GM21723 (cell line): ENCODE results near the gene MAST4.
A peak's percentile ranks its signal among the peaks of the same experiment; 100 is the strongest.

Source experiments
- ATAC-seq: cut with Tn5 transposase; IDR thresholded peaks from one replicate; pipeline ENCODE4 v1.9.1; 2021; ENCODE audit warnings: mild to moderate bottlenecking, moderate library complexity; ENCODE audit not compliant: unreplicated experiment

MAST4 gene

DNA sequence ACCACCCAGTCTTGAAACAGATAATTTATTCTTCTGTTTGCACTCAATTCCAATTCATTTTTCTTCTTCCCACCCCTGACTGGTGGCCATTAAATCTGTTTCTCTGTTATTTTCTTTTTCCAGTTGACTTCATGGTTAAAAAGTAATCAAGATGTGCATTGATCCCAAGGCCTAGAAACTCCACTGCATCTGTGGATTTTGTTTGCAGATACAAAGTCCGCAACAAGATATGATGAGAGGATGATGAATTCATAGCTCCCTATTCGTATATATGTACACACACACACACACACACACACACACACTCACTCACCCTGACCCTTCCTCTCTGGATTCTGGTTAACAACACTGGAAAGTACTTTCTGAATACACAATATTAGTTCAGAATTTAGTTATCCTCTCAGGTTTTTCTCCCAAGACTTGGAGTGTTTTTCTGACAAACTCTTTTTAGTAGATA lies 548.0 kb downstream of the MAST4 start:
- no peak for ATAC-seq

DNA sequence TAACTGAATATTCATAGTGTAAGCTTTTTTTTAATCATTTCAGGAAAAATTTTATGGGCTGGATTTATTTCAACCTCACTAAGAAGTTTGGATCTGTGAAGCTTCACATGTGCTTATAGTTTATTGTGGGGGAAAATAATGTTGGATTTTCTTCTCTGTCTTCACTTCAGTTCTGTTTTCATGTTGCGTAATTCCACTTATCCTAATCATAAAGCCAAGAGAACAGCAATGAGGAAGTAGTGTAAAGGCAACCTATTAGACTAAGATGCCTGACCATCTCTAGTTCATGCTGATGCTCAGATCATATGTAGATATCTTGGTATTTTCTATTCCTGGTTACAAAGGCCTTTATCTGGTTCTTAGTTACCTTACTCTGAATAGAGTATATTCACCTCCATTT lies 550.4 kb downstream of the MAST4 start:
- no peak for ATAC-seq

DNA sequence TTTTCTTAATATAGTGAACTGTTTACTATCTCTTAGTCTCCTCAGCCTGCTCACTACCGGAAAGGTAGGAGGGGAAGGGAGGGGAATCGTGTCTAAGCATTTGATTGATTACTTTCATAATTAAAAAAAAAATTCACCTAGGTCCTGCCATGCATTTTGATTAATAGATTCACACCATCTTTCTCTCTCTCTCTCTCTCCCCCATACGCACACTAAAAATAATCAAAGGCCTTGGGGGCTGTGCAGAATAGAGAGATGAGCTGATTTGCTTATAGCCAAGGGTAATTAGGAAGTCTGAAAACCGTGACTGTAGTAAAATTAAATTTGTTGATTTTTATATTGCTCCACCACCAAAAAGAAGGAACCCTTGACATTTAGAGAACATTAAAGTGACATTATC lies 550.8 kb downstream of the MAST4 start:
- no peak for ATAC-seq

DNA sequence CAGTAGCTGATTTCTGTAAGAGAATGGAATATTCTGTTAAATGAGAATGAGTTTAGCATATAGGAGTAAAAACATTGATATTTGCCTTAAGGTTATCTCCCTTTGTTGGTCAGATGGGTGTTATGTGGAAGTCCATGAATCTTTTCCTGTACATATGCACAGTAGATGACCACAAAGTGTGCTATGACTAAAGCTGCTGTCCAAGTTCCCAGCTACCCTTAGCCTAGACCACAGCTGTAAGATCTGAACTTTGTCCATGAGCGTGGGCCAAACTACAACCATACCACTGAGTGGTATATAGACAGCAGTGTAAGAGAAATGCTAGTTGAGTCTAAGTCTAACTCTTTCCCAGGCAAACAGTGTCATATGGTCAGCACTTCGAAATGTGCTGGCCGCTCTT lies 551.6 kb downstream of the MAST4 start:
- ATAC-seq, result no peak

DNA sequence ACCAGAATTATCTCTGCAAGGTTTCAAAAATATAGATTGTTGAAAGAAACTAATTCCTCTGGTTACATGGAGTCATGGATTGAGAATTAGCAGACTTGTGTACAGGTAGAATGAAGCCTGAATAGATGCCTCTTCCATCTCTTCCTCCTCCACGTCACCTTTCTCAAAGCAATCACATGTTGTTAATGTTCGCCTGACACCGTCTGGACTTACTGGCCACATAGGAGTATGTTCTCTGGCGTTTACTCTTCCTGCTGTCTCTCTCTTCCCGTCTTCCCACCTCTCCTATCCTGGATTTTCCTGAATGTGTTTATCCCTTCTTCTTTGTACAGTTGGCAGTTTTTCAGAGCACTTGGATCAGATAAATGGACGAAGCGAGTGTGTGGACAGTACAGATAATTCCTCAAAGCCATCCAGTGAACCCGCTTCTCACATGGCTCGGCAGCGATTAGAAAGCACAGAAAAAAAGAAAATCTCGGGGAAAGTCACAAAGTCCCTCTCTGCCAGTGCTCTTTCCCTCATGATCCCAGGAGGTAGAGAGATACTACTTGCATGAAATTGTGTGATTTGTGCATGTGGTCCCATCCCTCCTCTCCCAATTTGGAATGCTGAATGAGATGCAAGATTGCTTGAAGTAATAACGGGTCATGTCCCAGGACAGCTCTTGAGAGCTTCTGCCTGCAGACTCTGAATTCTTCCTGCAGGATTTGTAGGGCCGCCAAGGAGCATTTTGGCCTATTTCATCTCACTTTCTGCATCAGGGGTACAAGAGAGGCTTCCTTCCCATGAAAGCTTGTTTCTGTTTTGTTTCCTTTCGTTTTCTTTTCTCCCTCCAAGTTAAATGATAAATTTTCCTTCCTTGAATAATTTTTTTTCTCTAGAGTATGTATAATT lies 553.1 kb downstream of the MAST4 start:
- ATAC-seq, result no peak

DNA sequence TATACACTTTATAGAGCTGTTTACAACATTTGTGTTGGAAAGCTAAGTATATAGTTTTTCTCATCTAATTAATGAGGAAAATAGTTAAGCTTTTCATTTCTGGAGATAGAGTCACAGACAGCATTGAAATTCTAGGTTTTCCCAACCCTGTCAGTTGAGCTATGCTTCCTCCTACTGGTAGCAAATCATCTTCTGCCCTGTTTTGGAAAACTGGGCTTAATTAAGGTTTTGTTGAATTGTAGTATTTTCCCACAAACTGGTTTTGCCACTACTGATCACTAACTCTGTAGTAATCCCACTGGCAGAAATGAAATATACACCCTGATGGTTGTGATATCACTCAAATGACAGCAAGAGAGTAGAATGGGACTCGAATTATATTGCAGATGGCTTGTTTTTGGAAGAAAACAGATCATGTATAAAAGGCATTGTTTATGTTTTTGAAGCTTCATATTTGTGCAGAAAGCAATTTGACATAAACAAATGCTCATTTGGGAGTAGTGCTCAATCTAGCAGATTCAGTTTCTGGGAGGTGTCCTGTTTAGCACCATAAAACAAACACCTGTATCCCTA lies 553.8 kb downstream of the MAST4 start:
- no peak for ATAC-seq

DNA sequence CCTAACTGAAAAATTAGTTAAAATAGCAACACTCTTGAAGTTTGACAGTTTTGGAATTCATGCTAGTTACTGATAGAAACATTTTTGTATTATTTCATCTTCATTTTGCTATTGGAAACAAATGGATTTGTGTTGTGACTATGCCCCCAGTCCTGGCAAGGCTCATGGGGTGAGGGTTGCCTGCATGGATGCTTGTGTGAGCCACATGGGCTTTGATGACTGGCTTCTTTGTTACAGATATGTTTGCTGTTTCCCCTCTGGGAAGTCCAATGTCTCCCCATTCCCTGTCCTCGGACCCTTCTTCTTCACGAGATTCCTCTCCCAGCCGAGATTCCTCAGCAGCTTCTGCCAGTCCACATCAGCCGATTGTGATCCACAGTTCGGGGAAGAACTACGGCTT lies 556.2 kb downstream of the MAST4 start:
- ATAC-seq, result no peak

DNA sequence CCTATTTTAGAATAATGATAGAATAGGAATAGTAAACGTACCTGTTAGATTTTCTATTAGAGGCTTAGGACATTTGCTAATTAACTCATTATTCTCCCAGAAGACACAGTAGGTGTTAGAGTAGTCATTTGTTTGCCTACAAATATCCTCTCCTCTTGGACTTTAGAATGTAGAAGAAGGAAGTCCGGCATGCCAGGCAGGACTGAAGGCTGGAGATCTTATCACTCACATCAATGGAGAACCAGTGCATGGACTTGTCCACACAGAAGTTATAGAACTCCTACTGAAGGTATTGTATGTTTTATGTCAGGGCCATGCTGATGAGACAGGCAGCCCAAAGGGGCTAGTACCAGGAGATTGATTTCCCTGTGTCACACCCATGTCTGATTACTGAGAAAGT lies 557.1 kb downstream of the MAST4 start:
- ATAC-seq, result no peak

DNA sequence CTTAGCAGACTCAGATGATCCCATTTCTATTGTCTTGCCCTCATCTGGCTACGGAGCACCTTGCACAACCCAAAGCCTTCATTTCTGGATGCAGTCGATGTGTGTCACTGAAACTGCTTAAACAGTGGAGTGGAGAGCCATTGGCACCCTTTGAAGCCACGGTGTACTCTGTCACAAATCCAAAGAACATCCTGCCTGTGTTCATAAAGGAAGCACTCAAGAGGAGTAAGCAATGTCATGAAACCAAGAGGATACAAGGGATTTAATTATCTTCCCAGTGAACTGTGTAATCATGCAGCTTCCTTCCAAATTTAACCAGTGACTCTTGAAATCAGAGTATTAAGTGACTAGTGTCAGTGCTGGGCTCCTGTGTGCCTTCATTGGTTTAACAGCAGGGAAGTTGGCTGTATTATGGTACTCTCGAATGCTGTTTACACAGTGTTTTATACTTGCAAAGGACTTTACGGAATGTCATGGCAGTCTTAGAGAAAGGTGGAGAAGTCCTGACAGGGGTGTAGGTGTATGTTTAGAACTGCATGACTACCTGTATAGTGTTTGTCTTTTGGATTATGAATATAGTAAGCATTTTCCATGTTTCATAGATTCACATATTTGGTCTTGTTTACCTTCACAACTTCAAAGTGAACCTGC lies 558.5 kb downstream of the MAST4 start:
- no peak for ATAC-seq

DNA sequence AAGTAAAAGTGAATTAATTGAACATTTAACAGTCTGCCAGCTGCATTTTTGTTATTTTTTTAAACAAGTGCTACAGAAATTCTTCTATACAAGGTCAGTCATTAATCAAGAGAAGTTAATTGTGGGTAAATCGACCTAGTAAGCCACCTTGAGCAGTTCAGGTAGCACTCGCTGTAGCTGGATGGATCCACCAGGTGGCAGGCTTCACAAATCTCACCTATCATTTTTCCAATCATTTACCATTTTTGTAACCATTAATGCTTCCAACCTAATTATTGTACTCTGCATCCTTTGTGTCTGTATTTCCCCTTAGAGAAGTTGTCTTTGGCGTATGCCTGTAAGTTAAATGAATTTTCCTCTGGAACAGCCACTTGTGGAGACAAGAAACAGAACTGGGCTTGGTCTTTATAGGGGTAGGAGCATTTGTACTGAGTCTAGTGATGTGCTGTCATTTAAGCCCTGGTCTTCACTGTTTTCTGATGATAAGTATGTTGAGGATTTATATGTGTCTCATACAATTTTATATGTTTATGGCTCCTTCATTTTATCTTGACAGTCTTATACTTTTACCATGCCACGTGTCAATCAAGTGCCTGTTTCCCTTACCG lies 560.9 kb downstream of the MAST4 start:
- ATAC-seq, result no peak

DNA sequence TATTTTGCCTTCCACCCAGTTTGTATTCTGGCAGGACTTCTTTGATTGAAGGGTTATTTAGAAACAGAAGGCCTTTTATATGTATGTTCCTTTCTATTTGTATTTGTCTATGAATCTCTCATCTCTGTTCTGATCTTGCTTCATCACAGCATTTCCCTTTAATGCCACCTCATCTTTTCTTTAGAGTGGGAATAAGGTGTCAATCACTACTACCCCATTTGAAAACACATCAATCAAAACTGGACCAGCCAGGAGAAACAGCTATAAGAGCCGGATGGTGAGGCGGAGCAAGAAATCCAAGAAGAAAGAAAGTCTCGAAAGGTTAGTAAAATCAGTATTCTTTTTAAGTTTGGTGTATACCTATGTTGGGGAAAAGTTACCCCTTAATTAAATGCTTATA lies 564.1 kb downstream of the MAST4 start:
- ATAC-seq, result no peak

DNA sequence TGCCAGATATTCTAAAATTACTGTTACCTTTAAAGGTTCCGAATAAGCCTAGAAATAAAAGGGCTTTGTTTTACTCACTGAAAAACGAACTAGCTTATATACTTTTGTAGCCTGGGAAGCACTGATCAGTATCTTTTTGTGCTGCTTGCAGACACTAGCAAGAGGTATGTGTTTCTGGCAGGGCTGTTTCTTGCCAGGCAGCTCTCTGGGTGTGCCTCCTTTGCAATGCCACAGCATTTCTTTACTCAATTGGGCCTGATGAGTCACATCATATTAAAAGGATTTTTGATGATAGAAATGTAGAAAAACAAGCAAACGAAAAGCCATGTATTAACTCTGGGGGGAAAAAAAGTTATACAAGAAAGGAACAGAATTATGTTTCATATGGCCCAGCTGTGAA lies 564.8 kb downstream of the MAST4 start:
- ATAC-seq, result no peak

DNA sequence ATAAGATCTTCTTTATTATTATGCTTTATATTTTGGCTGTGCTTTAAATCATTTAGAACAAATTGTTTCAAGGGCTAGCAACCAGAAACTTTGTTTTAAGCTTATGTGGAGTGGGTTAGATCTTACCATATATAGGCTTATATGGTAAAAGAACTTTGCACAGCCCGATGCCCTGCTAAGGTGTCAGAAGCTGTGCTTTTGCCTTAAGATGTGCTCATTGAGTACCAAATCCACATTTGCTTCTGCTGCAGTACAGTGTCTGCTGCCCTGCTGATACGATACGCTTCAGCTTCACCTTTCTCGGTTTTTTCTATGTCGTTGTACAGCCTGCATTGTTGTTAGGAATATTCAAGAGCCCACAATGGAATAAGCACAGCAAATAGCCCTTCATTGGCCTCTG lies 565.6 kb downstream of the MAST4 start:
- ATAC-seq, result no peak

DNA sequence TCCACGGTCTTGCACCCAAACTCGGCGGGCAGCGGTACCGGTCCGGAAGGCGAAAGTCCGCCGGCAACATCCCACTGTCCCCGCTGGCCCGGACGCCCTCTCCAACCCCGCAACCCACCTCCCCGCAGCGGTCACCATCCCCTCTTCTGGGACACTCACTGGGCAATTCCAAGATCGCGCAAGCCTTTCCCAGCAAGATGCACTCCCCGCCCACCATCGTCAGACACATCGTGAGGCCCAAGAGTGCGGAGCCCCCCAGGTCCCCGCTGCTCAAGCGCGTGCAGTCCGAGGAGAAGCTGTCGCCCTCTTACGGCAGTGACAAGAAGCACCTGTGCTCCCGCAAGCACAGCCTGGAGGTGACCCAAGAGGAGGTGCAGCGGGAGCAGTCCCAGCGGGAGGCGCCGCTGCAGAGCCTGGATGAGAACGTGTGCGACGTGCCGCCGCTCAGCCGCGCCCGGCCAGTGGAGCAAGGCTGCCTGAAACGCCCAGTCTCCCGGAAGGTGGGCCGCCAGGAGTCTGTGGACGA lies 567.1 kb downstream of the MAST4 start:
- no peak for ATAC-seq

DNA sequence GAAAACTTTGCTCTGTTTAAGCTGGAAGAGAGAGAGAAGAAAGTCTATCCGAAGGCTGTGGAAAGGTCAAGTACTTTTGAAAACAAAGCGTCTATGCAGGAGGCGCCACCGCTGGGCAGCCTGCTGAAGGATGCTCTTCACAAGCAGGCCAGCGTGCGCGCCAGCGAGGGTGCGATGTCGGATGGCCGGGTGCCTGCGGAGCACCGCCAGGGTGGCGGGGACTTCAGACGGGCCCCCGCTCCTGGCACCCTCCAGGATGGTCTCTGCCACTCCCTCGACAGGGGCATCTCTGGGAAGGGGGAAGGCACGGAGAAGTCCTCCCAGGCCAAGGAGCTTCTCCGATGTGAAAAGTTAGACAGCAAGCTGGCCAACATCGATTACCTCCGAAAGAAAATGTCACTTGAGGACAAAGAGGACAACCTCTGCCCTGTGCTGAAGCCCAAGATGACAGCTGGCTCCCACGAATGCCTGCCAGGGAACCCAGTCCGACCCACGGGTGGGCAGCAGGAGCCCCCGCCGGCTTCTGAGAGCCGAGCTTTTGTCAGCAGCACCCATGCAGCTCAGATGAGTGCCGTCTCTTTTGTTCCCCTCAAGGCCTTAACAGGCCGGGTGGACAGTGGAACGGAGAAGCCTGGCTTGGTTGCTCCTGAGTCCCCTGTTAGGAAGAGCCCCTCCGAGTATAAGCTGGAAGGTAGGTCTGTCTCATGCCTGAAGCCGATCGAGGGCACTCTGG lies 567.8 kb downstream of the MAST4 start:
- ATAC-seq, result no peak

DNA sequence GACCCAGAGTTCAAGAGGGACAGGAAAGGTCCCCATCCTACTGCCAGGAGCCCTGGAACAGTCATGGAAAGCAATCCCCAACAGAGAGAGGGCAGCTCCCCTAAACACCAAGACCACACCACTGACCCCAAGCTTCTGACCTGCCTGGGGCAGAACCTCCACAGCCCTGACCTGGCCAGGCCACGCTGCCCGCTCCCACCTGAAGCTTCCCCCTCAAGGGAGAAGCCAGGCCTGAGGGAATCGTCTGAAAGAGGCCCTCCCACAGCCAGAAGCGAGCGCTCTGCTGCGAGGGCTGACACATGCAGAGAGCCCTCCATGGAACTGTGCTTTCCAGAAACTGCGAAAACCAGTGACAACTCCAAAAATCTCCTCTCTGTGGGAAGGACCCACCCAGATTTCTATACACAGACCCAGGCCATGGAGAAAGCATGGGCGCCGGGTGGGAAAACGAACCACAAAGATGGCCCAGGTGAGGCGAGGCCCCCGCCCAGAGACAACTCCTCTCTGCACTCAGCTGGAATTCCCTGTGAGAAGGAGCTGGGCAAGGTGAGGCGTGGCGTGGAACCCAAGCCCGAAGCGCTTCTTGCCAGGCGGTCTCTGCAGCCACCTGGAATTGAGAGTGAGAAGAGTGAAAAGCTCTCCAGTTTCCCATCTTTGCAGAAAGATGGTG lies 568.8 kb downstream of the MAST4 start:
- ATAC-seq, result no peak

DNA sequence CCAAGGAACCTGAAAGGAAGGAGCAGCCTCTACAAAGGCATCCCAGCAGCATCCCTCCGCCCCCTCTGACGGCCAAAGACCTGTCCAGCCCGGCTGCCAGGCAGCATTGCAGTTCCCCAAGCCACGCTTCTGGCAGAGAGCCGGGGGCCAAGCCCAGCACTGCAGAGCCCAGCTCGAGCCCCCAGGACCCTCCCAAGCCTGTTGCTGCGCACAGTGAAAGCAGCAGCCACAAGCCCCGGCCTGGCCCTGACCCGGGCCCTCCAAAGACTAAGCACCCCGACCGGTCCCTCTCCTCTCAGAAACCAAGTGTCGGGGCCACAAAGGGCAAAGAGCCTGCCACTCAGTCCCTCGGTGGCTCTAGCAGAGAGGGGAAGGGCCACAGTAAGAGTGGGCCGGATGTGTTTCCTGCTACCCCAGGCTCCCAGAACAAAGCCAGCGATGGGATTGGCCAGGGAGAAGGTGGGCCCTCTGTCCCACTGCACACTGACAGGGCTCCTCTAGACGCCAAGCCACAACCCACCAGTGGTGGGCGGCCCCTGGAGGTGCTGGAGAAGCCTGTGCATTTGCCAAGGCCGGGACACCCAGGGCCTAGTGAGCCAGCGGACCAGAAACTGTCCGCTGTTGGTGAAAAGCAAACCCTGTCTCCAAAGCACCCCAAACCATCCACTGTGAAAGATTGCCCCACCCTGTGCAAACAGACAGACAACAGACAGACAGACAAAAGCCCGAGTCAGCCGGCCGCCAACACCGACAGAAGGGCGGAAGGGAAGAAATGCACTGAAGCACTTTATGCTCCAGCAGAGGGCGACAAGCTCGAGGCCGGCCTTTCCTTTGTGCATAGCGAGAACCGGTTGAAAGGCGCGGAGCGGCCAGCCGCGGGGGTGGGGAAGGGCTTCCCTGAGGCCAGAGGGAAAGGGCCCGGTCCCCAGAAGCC lies 569.6 kb downstream of the MAST4 start:
- ATAC-seq, result peak; percentile 92

DNA sequence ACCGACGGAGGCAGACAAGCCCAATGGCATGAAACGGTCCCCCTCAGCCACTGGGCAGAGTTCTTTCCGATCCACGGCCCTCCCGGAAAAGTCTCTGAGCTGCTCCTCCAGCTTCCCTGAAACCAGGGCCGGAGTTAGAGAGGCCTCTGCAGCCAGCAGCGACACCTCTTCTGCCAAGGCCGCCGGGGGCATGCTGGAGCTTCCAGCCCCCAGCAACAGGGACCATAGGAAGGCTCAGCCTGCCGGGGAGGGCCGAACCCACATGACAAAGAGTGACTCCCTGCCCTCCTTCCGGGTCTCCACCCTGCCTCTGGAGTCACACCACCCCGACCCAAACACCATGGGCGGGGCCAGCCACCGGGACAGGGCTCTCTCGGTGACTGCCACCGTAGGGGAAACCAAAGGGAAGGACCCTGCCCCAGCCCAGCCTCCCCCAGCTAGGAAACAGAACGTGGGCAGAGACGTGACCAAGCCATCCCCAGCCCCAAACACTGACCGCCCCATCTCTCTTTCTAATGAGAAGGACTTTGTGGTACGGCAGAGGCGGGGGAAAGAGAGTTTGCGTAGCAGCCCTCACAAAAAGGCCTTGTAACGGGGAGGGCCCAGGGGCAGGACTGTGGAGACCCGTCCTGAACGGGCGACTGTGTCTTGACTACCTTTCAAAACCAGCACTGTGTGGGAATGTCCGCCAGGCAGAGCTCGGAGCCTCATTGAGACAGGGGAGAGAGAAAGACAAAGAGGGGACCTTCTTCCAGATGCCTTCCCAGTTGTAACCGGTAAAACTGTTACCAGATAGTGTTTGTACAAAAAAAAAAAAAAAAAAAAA lies 570.5 kb downstream of the MAST4 start:
- ATAC-seq, result peak; percentile 50
